Stomach (tissue), 4 donors: Measurements from ENCODE around the gene CLPX.

ENCODE experiments used
- EP300 ChIP-seq: sonication (generic); formaldehyde crosslinking; IDR thresholded peaks from one replicate; pipeline ENCODE4 v1.6.1; 2017; ENCODE audit warnings: antibody characterized with exemption
- POLR2AphosphoS5 ChIP-seq, 3 donors: sonication (generic); formaldehyde crosslinking; IDR thresholded peaks; one replicate each; pipeline ENCODE4 v1.6.1; 2016; ENCODE audit warnings: antibody characterized with exemption in 3 of 3

- peak in 1 of 3 donors; percentile 50 for TF ChIP-seq POLR2AphosphoS5 (IDR thresholded peaks at IDR 0.05)
- no peak for TF ChIP-seq EP300
These were observed 756 bp downstream of the CLPX start for GRCh38 chr15:65184305-65184867.
